ENCODE measurements around the gene ADRA2B.

DNA sequence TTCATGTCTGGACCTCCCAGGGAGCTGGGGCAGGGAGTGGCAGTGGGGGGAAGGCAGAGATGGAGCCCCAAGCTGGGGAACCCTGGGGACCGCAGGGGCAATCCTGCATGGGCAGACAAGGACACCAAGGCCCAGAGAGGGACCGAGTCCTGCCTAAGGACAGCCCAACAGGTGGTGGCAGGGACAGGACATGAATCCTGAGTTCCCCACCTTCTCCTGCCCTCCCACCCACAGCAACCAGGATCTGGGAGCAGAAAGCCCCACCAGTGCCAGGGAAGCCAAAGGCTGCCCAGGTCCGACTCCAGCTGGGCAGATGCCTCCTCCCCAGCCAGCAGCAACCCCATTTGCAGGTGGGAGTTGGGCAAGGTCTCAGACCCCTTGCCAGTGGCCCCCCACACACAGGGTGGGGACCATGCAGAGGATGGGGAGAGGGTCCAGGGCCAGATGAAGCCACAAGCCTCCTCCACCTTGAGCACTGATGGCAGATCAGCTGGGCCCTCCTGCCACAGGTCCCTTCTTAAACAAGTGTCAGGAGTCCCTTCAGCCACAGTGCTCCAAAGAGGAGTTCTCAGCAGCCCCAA lies 6.3 kb downstream of the ADRA2B start:
- TF ChIP-seq L3MBTL2 (conservative IDR thresholded peaks at IDR 0.05) (no peak), FOXM1 (IDR thresholded peaks at IDR 0.05; ENCODE audit: borderline replicate concordance) (no peak), FOXK2 (IDR thresholded peaks at IDR 0.05) (no peak), ELF4 (IDR thresholded peaks at IDR 0.05) (no peak), BHLHE40 (IDR thresholded peaks at IDR 0.05; ENCODE audit: borderline replicate concordance) (no peak), ARNT (IDR thresholded peaks at IDR 0.05) (no peak)
- TF ChIP-seq, protein P1, sequence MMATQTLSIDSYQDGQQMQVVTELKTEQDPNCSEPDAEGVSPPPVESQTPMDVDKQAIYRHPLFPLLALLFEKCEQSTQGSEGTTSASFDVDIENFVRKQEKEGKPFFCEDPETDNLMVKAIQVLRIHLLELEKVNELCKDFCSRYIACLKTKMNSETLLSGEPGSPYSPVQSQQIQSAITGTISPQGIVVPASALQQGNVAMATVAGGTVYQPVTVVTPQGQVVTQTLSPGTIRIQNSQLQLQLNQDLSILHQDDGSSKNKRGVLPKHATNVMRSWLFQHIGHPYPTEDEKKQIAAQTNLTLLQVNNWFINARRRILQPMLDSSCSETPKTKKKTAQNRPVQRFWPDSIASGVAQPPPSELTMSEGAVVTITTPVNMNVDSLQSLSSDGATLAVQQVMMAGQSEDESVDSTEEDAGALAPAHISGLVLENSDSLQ (IDR thresholded peaks at IDR 0.05) = no peak

Measured in HEK293T (cell line).